EH (cell line): ENCODE measurements around the gene DNAJC27.

ENCODE experiments used
- DNase-seq: peaks from one replicate; pipeline ENCODE4 v3.0.0-alpha.2; 2015; ENCODE audit warnings: low read depth

Gene DNAJC27

DNA sequence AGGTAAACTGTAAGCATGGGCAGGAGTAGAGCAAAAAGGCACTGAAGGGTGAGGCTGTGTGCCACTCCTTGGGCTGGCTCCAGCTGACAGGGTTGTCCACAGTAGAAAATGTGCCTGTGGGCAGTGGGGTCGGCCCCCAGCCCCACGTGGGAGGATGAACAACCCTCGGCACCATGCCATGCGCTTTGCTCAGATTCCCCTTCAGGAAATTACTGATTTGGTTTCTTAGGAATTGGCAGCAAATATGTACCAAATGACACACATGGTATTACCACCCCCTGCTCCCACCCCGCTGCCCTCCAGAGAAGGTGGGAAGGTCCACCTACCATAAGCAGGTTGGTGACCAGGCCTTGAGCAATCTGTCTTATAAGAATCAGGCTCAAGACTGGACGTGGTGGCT is 65.3 kb downstream of the DNAJC27 start:
- DNase-seq = no peak

DNA sequence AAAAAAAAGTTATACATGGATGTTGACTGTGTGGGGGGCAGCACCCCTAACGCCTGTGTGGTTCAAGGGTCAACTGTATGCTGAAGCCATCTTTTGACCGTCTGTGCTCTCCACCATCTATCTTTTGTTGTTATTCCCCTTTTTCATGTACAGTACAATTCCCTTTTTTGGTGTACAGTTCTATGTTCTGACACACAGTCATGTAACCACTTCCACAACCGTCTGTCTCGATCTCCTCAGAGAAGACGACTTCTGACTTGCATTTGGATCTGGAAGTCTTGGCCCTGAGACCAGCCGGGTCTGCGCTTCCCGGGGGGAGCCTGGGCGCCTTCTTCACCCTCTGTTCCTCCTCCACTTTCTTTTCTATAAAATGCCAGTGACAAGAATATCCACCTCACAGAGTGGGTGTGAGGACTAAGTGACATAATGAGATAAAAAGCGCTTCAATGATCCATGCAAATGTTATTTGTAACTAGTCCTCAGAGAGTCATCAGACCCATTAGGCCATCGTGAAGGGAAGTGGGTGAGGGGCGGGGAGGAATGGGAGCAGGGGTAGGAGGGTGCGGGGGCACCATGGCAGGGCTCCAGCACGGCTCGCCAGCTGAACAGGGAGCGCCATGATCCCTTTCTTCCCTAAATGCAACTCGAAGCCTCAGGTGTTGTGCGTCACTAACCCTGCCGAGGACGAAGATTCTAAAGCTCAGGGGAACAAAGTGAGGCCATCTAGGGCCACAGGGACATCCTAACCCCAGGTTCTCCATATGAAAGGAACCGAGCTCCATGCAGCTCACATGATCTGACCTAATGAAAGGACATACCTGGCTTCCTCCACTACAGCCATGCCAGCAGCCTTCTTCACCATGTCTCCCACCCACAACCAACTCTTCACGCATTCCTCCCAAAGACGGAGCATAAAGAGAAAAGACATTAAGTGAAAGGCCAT is 68.3 kb downstream of the DNAJC27 start:
- no peak for DNase-seq

DNA sequence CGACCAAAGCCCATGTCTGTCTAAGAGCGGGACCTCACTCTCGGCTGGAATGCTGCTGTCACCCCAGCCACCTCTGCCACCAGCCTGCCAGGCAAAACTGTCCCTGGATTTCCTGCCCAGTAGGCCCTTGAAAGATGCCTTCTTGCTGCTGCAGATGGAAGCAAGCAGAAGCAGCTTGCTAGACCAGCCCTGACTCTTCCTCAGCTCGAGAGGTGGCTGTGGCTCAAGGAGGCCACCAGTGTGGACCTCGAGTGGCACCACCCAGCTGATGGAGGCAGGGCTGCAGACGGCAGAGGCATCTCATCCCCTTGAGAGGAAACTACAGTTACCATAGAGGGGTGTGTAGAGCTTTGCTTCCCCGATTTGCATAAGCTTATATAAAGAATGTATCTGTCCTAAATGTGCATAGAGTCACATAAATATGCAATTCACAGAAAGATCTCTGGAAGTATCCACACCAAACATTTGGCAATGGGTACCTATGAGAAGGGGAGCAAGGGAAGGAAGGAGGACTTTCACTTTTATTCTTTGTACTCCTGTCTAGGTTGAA is 72.3 kb downstream of the DNAJC27 start:
- no peak for DNase-seq

DNA sequence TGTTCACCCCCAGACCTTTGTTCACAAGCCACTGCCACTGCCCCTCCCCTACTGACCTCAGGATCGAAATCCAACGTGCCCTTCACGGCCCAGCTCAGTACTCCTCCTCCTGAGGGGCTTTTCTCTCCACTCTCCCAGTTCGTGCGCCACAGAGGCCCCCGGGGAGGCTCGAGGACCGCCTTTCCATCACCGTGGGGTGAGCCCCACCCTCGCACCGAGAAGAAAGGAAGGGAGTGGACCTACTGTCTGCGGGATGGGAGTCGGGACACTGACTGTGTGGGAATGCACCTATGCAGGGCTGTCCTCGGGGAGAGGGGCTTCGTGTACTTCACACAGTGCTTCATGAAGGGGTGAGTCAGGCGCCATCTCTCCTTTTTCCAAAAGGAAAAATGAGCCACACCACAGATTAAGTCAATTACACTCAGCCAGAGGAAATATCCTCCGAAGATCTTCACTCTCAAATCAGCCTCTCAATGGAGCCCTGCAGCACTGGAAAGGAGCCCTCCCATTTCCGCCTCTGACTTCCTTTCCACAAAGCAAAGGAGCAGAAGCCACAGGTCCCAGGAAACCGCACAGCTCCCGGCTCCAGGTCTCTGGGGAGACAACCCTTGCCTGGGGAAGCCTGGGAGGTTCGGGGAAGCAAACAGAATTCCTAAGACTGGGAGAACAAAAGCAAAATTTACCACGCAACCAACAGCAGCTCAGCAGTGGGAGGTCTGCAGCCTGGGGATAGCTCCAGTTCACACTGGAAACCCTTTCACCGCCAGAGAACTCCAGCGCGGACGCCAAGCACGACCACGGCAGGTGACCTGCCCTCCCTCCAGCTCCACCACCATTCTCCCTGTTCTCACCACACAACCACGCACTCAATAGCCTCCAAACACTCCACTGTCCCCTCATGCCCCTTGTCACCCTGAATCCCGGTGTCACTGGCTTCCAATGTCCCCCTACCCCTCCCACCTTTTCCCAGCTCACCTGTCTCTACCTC is 73.3 kb downstream of the DNAJC27 start:
- DNase-seq = no peak

DNA sequence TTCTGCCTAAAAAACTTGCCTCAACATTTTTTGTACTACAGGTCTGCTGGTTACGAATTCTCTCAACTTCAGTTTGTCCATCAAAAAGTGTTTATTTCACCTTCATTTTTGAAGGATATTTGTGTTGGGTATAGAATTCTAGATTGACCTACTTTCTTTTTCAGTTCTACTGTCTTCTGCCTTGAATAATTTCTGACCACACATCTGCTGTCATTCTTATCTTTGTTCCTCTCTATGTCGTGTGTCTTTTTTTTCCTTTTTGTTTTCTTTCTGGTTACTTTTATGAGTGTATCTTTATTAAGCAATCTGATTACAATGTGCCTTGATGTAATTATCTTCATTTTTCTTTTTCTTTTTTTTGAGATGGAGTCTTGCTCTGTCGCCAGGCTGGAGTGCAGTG is 77.0 kb downstream of the DNAJC27 start:
- no peak for DNase-seq

DNA sequence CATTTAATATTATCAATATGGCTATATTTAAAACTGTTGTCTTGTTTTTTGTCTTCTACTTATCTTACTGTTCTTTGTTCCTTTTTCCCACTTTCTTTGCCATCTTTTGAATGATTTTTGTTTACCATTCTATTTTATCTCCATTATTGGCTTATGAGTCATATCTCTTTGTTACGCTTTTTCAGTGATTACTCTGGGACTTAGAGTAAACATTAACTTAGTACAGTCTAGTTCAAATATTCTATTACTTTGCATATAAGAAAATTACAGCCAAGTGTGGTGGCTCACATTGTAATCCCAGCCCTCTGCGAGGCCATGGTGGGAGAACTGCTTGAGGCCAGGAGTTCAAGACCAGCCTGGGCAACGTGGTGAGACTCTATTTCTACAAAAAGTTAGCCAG is 77.8 kb downstream of the DNAJC27 start:
- DNase-seq = peak; percentile 47
